HG03045 (cell line): Measurements from ENCODE around the gene EIF3A.

Experiments used
- ATAC-seq: cut with Tn5 transposase; IDR thresholded peaks from one replicate; pipeline ENCODE4 v1.9.1; 2021; ENCODE audit warnings: mild to moderate bottlenecking, moderate library complexity; ENCODE audit not compliant: unreplicated experiment

The EIF3A gene

DNA sequence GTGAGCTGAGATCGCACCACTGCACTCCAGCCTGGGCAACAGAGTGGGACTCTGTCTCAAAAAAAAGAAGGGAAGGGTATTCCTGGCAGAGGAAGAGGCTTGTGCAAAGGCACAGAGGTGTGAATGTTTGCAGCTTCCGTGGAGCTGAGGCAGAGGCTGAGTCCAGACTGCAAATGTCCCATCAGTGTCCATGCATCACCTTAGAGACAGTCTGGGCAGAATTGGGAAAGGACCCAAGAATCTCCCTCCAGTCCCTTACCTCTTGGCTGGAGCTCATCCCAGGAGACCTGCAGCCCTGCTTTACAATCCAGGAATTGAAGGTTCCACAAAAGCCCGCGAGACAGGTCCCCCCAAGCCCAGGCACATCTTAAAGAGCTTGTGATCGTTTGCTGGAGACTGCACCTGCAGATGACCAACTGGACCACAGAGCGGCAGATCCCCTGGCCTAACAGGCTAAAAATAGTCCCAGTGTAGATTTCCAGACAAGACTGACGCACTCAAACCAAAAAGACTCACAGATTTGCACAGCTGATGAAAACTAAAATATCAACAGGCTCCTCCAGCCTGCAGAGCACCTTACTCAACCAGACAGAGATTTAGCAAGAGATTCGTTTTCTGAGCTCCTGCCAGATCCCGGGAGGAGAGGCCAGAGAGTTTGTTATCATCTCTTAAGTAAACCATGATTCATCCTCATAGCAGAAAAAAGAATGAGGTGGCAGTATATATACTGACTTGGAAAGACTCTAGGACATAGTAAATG, 74.0 kb downstream of the EIF3A start:
- no peak for ATAC-seq

- ATAC-seq = no peak
Measured at GRCh38 chr10:119005362-119006043, 75.1 kb downstream of the EIF3A start.

GRCh38 chr10:119003572-119004289, 76.9 kb downstream of the EIF3A start:
- ATAC-seq = no peak

GRCh38 chr10:119001717-119002500, 78.7 kb downstream of the EIF3A start:
- no peak for ATAC-seq

- ATAC-seq = no peak
Measured at GRCh38 chr10:118998183-118998582, 82.4 kb downstream of the EIF3A start.

GRCh38 chr10:118997379-118997778, 83.2 kb downstream of the EIF3A start:
- no peak for ATAC-seq

- no peak for ATAC-seq
Measured at GRCh38 chr10:118995739-118996138, 84.9 kb downstream of the EIF3A start.

- no peak for ATAC-seq
Measured at GRCh38 chr10:118994321-118994720, 86.3 kb downstream of the EIF3A start.

DNA sequence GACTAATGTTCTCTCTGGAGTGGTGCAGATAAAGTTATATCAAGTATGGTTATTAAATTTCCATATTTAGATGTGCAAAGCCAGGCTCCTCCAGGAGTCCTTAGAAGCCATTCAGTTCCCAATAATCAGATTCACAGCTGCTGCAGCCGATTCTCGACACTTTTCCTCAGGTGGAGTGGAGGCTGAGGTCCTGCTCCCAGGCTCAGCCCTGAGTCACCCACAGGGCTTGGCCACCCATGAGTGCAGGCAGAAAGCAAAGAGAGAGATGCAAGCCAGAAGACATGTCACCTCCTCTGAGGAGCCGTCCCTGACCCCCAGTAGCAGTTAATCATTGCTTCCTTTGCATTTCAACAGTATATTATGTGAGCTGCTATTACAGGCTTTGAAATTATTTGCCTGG, 87.4 kb downstream of the EIF3A start:
- no peak for ATAC-seq

- ATAC-seq = no peak
Measured at GRCh38 chr10:118992496-118992895, 88.1 kb downstream of the EIF3A start.

DNA sequence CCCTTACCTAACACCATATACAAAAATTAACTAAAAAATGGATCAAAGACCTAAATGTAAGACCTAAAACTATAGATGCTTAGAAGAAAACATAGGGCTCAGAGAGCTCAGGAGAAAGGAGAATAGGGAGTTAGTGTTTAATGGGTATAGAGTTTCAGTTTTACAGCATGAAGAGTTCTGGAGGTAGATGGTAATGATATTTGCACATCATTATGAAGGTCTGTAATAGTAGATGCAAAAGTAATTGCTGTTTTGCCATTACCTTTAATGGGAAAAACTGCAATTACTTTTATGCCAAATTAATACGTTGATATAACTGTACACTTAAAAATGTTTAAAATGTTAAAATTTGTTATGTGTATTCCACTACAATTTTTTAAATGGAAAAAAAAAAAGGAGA, 90.3 kb downstream of the EIF3A start:
- no peak for ATAC-seq

- ATAC-seq = peak; percentile 55
Measured at GRCh38 chr10:118986815-118987790, 93.5 kb downstream of the EIF3A start.

DNA sequence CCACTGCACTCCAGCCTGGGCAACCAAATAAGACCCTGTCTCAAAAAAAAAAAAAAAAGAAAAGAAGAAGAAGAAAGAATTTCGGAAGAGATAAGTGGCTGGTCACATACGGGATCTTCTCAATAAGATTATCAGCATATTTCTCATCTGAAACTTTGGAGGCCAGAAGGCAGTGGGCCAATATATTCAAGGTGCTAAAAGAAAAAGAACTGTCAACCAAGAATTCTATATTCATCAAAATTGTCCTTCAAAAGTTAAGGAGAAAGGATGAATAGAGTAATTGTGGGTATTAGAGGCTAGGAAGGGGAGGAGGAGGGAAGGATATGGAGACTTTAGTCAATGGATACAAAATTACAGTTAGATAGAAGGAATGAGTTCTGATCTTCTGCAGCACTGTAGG, 95.0 kb downstream of the EIF3A start:
- ATAC-seq = no peak
